LNCAP (cell line): ENCODE results near the gene TGFB3.

Experiments used
- TF ChIP-seq, protein P1 (sequence below): fragments of 450-650 bp; IDR thresholded peaks from 2 replicates; pipeline ENCODE4 v1.5.1; 2017; ENCODE audit warnings: mild to moderate bottlenecking

The TGFB3 gene

DNA sequence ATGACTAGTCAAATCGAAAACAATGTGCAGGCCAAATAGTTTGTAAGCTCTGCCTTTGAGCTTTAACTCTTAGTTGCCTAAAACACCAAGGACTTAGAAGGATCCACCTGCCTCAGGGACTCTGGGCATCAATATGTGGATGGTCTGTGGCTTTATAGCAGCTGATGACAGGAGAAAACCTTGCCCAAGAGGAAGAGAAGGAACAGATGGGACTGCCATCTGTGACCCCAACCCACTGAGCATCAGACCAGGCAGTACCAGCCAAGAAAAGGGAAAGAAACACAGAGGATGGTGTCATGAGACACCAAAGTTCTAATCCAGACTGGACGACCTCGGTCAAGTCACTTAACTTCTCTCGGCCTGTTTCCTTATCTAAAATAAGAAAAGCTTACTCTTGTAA, 12.7 kb downstream of the TGFB3 start:
- TF ChIP-seq, protein P1, sequence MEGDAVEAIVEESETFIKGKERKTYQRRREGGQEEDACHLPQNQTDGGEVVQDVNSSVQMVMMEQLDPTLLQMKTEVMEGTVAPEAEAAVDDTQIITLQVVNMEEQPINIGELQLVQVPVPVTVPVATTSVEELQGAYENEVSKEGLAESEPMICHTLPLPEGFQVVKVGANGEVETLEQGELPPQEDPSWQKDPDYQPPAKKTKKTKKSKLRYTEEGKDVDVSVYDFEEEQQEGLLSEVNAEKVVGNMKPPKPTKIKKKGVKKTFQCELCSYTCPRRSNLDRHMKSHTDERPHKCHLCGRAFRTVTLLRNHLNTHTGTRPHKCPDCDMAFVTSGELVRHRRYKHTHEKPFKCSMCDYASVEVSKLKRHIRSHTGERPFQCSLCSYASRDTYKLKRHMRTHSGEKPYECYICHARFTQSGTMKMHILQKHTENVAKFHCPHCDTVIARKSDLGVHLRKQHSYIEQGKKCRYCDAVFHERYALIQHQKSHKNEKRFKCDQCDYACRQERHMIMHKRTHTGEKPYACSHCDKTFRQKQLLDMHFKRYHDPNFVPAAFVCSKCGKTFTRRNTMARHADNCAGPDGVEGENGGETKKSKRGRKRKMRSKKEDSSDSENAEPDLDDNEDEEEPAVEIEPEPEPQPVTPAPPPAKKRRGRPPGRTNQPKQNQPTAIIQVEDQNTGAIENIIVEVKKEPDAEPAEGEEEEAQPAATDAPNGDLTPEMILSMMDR: no peak

- TF ChIP-seq, protein P1: no peak
These were observed 13.3 kb downstream of the TGFB3 start for GRCh38 chr14:75968456-75968855.

GRCh38 chr14:75967866-75968265, 13.9 kb downstream of the TGFB3 start:
- TF ChIP-seq, protein P1: no peak

- TF ChIP-seq, protein P1: no peak
These were observed 20.1 kb downstream of the TGFB3 start for GRCh38 chr14:75961662-75962061.

DNA sequence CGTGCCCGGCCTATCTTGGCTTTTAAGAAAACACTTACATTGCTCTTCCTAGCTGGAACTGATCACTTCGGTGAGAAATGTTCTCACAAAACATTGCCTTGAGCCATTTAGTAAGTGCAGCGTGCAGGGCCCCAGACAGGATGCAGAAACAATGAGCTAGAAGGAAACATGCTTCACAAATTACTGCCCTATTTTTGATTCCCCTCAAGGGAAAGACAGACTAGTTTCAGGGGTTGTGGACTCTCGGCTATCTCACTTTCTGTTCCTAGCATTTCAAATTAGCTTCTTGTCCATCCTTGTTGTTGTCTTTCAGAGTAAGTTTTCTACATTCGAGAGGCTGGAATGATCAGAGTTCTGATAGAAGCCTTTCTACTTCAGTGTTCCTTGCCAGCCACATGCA, 21.6 kb downstream of the TGFB3 start:
- TF ChIP-seq, protein P1: no peak

GRCh38 chr14:75959031-75959430, 22.8 kb downstream of the TGFB3 start:
- TF ChIP-seq, protein P1: no peak

- TF ChIP-seq, protein P1: no peak
These were observed 29.3 kb downstream of the TGFB3 start for GRCh38 chr14:75952489-75952888.

DNA sequence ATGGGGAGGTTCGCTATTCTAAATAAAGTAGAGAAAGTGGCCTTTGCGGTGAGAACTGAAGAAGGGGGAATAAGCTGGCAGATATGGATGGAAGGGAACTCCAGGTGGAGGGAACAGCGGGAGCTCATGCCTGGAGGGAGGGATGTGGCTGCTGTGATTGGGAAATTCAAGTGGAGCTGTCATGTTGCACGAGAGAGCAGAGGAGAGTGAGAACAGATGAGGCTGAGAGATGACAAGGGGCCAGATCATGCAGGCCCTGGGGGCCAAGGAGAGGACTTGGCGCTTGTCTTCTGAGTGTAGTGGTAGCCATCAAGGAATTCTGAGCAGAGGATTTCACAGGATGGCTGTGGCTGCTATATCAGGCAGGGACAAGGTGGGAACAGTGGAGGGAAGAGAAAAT, 35.0 kb downstream of the TGFB3 start:
- TF ChIP-seq, protein P1: no peak
